HepG2 (cell line): Measurements from ENCODE around the gene TMIGD2. TPM values are rescaled to one million over a fixed set of nuclear protein-coding genes. Genes with fewer than 3 reads are reported as not detected.

ENCODE experiments used
- ATRX ChIP-seq: sonication (generic); formaldehyde crosslinking; IDR thresholded peaks from 2 replicates; pipeline ENCODE4 v1.4.0; 2020; ENCODE audit warnings: missing genetic modification reagents, borderline replicate concordance
- CEBPZ ChIP-seq: IDR thresholded peaks from 2 replicates; pipeline ENCODE4 v1.6.1; 2012; ENCODE audit warnings: low read length, improper control_type of control experiment
- DMAP1 ChIP-seq: IDR thresholded peaks from 2 replicates; pipeline ENCODE4 v1.6.1; 2016
- MTA3 ChIP-seq: sonication (generic); formaldehyde crosslinking; IDR thresholded peaks from 2 replicates; pipeline ENCODE4 v1.4.0; 2020; ENCODE audit warnings: missing genetic modification reagents
- SNAI1 ChIP-seq: sonication (generic); formaldehyde crosslinking; IDR thresholded peaks from 2 replicates; pipeline ENCODE4 v1.5.0; 2020; ENCODE audit warnings: mild to moderate bottlenecking, missing genetic modification reagents, borderline replicate concordance
- SP2 ChIP-seq: sonication (generic); formaldehyde crosslinking; IDR thresholded peaks from 2 replicates; pipeline ENCODE4 v1.5.1; 2020; ENCODE audit warnings: mild to moderate bottlenecking, missing genetic modification reagents
- TCF12 ChIP-seq, 2 experiments: fragments of 450-650 bp in 1 of 2; sonication (generic) in 1 of 2; formaldehyde crosslinking in 1 of 2; IDR thresholded peaks; 2 replicates each; pipeline versions ENCODE4 v1.6.1 to v1.8.0; 2017 to 2022; ENCODE audit warnings: antibody characterized with exemption in 1 of 2, mild to moderate bottlenecking in 1 of 2, missing genetic modification reagents in 1 of 2, moderate library complexity in 1 of 2
- TEAD3 ChIP-seq: optimal IDR thresholded peaks from 2 replicates; pipeline ENCODE3; 2016; ENCODE audit warnings: borderline replicate concordance
- TGIF2 ChIP-seq: IDR thresholded peaks from 2 replicates; pipeline ENCODE4 v1.6.1; 2016; ENCODE audit warnings: control low read depth, missing compliant biosample characterization
- TOE1 ChIP-seq: sonication (generic); formaldehyde crosslinking; IDR thresholded peaks from 2 replicates; pipeline ENCODE4 v1.4.0; 2020; ENCODE audit warnings: mild to moderate bottlenecking, missing genetic modification reagents
- TP53 ChIP-seq: sonication (generic); formaldehyde crosslinking; conservative IDR thresholded peaks from 2 replicates; pipeline ENCODE4 v1.4.0; 2020; ENCODE audit warnings: missing genetic modification reagents
- ZBTB25 ChIP-seq: IDR thresholded peaks from 2 replicates; pipeline ENCODE4 v1.6.1; 2018; ENCODE audit warnings: missing genetic modification reagents
- ZNF709 ChIP-seq: sonication (generic); formaldehyde crosslinking; IDR thresholded peaks from 2 replicates; pipeline ENCODE4 v1.5.0; 2020; ENCODE audit warnings: mild to moderate bottlenecking, missing genetic modification reagents
- ZNF737 ChIP-seq: sonication (generic); formaldehyde crosslinking; IDR thresholded peaks from 2 replicates; pipeline ENCODE4 v1.5.0; 2020; ENCODE audit warnings: missing genetic modification reagents, mild to moderate bottlenecking, borderline replicate concordance
- ZNF770 ChIP-seq: sonication (generic); formaldehyde crosslinking; IDR thresholded peaks from 2 replicates; pipeline ENCODE4 v1.5.0; 2020; ENCODE audit warnings: mild to moderate bottlenecking, missing genetic modification reagents
- ZNF776 ChIP-seq: sonication (generic); formaldehyde crosslinking; IDR thresholded peaks from 2 replicates; pipeline ENCODE4 v1.4.0; 2020; ENCODE audit warnings: mild to moderate bottlenecking, missing genetic modification reagents
- polyA plus RNA-seq, 8 experiments: library from polyadenylated mRNA; depleted of rRNA in 3 of 8; stranded (reverse) in 7 of 8; unstranded in 1 of 8; fragments of >200 nt; fragmentation: Illumina TruSeq in 4 of 8; extraction: Trizol in 4 of 8; gene quantifications; 2 replicates each; pipeline versions ENCODE4 v1.2.1 to v1.2.3, GENCODE V29; 2011 to 2016; ENCODE audit warnings: low read depth in 4 of 8, missing spikeins in 1 of 8, mixed read lengths in 1 of 8; ENCODE audit not compliant: insufficient read depth in 1 of 8
- total RNA-seq, 5 experiments: library from RNA; depleted of rRNA; stranded (reverse); fragments of >200 nt; fragmentation: Illumina TruSeq; extraction: Trizol; gene quantifications; 2 replicates each; pipeline ENCODE4 v1.2.3, GENCODE V29; 2016; ENCODE audit warnings: low read depth in 1 of 5
- TF ChIP-seq, protein P1 (sequence below): sonication (generic); formaldehyde crosslinking; IDR thresholded peaks from 2 replicates; pipeline ENCODE4 v1.5.0; 2020; ENCODE audit warnings: mild to moderate bottlenecking, missing genetic modification reagents
- TF ChIP-seq, protein P2 (sequence below): sonication (generic); formaldehyde crosslinking; IDR thresholded peaks from 2 replicates; pipeline ENCODE4 v1.5.1; 2020; ENCODE audit warnings: missing genetic modification reagents, mild to moderate bottlenecking, borderline replicate concordance

TMIGD2 gene
- total and polyA plus RNA-seq, 2 of the 13 experiments (the other 11 are each of a cell fraction or from before 2014, with no cell fraction given), result 0.11 to 1.0 TPM

DNA sequence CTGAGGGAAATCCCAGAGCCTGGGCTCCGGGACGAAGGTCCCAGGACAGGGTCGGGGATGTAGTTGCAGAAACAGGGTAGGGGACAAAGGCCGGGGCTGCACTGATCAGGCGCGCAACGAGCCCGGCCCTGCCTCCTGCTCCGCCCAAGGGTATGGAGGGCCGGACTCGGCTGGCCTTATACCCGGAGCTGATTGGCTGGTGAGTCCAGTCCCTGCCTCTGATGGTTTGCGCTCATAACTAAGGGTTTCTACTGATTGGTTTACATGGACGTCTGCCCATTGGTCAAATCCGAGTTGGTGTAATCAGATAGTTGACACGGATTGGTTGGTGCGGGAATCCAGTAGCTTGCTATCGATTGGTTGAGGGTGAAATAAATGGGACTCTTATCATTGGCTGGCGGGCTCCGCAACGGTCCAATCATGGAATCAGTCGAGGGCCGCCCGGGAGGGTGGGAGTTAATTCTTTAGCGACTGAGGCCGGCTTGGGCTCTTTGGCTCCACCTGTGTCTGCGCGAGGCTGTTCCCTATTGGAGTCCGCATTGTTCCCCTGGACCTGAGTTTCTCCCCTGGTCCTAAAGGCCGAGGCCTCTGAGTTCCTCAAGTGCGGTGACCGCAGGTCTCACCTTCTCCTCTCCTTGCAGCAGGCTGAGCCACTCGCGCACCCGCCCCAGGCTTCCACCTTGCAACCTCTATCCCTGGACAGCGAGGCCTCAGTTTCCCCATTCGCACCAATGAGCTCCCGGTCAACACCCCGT lies 40.6 kb upstream of the TMIGD2 start (continued):
- TF ChIP-seq ZNF770 (CRISPR knock-in tag) (peak; percentile 77), TEAD3 (peak; percentile 55), SNAI1 (peak; percentile 72; the same call in 1 of the 2 replicates), ZNF709 (CRISPR knock-in tag) (peak; percentile 70; the same call in 1 of the 2 replicates), DMAP1 (peak; percentile 43; the same call in 1 of the 2 replicates), ZBTB25 (0 out of 2 replicates have a peak, but pooled peaks have one; percentile 16), TOE1 (CRISPR knock-in tag) (no peak), CEBPZ (no peak), TGIF2 (CRISPR knock-in tag) (peak; percentile 77), MTA3 (CRISPR knock-in tag) (no peak), ZNF776 (CRISPR knock-in tag) (no peak; the same call in 1 of the 2 replicates), ZNF737 (CRISPR knock-in tag) (0 out of 2 replicates have a peak, but pooled peaks have one; percentile 61), SP2 (CRISPR knock-in tag) (peak; percentile 79), ATRX (0 out of 2 replicates have a peak, but pooled peaks have one; percentile 37), TP53 (CRISPR knock-in tag) (no peak), TCF12 (IDR thresholded peaks at IDR 0.05) (no peak), TCF12 (CRISPR knock-in tag; IDR thresholded peaks at IDR 0.05) (no peak; the same call in 1 of the 2 replicates)
- TF ChIP-seq, protein P1, sequence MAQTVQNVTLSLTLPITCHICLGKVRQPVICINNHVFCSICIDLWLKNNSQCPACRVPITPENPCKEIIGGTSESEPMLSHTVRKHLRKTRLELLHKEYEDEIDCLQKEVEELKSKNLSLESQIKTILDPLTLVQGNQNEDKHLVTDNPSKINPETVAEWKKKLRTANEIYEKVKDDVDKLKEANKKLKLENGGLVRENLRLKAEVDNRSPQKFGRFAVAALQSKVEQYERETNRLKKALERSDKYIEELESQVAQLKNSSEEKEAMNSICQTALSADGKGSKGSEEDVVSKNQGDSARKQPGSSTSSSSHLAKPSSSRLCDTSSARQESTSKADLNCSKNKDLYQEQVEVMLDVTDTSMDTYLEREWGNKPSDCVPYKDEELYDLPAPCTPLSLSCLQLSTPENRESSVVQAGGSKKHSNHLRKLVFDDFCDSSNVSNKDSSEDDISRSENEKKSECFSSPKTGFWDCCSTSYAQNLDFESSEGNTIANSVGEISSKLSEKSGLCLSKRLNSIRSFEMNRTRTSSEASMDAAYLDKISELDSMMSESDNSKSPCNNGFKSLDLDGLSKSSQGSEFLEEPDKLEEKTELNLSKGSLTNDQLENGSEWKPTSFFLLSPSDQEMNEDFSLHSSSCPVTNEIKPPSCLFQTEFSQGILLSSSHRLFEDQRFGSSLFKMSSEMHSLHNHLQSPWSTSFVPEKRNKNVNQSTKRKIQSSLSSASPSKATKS, result no peak; the same call in 1 of the 2 replicates
- TF ChIP-seq, protein P2, sequence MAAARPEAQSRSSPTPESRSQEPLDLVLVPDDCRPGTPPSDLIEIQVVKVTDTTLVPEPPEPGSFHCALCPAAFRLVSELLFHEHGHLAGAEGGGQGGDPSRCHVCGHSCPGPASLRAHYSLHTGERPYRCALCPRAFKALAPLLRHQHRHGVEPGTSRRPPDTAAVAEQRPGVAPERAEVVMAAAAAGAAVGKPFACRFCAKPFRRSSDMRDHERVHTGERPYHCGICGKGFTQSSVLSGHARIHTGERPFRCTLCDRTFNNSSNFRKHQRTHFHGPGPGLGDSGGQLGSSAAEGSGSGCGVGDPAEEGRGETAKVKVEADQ (CRISPR knock-in tag), result no peak
